Brain microvascular endothelial cell (primary cell): ENCODE results near the gene VDR.

Experiments used
- DNase-seq: peaks from one replicate; pipeline ENCODE4 v3.0.0-alpha.2; 2020
- H3K27ac ChIP-seq: fragments of 250-450 bp; sonication (Bioruptor Pico); 2 replicates; pipeline ENCODE4 v1.5.1; 2020; ENCODE audit warnings: mild to moderate bottlenecking, moderate library complexity
- H3K27me3 ChIP-seq: fragments of 250-450 bp; sonication (Bioruptor Pico); replicated peaks from 2 replicates; pipeline ENCODE4 v1.5.1; 2020; ENCODE audit warnings: mild to moderate bottlenecking
- H3K36me3 ChIP-seq: fragments of 250-450 bp; sonication (Bioruptor Pico); replicated peaks from 2 replicates; pipeline ENCODE4 v1.5.1; 2020; ENCODE audit warnings: mild to moderate bottlenecking
- H3K4me3 ChIP-seq: 2 replicates; pipeline ENCODE4 v1.5.1; 2011; ENCODE audit warnings: low read depth, mild to moderate bottlenecking, control low read depth, low read length, moderate library complexity
- CTCF ChIP-seq: IDR thresholded peaks from 2 replicates; pipeline ENCODE4 v1.5.1; 2011; ENCODE audit warnings: low read depth, mild to moderate bottlenecking, moderate library complexity, low read length, control low read depth, inconsistent platforms; ENCODE audit errors: missing control alignments
- in situ Hi-C: cut with HindIII; loops from 2 replicates; pipeline ENCODE4 v1.10.0; 2017; ENCODE audit warnings: low sequenced_read_pairs, low pct_ligation_motif_present

The VDR gene

GRCh38 chr12:47878918-47879481, 25.8 kb downstream of the VDR start:
- no peak for TF ChIP-seq CTCF
- in situ Hi-C loops = no loop called here
- DNase-seq = no peak
- Histone ChIP-seq H3K27me3 (no peaks in the 10 kb centered on the region), H3K27ac (no peak overlapping the region), H3K4me3 (no peak overlapping the region), H3K36me3 (peaks cover 6% of the 10 kb centered on the region)

DNA sequence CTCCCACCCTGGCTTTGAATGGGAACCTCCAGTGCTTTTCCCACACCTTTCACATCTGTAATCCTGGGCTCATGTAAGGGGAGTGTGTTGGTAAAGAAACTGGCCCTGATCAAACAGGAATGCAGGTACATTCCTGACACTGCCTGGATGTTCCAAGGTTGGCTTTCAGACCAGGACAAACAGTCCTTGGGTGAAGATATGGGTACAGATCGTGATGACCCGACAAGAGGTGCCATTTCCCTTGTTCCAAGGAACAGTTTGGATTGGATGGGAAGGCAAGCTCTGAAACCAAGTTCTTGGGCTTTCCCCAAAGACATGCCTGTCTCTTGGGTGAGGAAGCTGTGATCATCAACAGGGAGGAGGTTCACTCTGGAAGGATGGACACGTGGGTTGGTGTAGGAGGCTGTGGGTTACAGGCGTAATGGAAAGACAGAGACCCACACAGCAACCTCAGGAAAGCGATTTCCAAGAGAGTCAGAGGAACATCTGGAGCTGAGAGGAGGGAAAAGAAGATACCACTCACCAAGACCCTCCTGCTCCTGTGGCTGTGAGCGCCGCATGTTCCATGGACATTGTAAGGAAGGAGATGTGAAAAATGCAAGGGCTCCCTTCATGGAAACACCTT, 26.4 kb downstream of the VDR start:
- Histone ChIP-seq H3K36me3 (peaks cover 6% of the 10 kb centered on the region), H3K27me3 (no peaks in the 10 kb centered on the region), H3K27ac (no peak overlapping the region), H3K4me3 (no peak overlapping the region)
- TF ChIP-seq CTCF = no peak
- DNase-seq = no peak
- in situ Hi-C loops = no loop called here

GRCh38 chr12:47877081-47877480, 27.7 kb downstream of the VDR start:
- Histone ChIP-seq H3K27ac (no peak overlapping the region), H3K36me3 (peaks cover 6% of the 10 kb centered on the region), H3K27me3 (no peaks in the 10 kb centered on the region), H3K4me3 (no peak overlapping the region)
- DNase-seq = no peak
- in situ Hi-C loops = no loop called here
- no peak for TF ChIP-seq CTCF

GRCh38 chr12:47876440-47876960, 28.3 kb downstream of the VDR start:
- in situ Hi-C loops = no loop called here
- Histone ChIP-seq H3K36me3 (peaks cover 6% of the 10 kb centered on the region), H3K27ac (no peak overlapping the region), H3K27me3 (no peaks in the 10 kb centered on the region), H3K4me3 (no peak overlapping the region)
- no peak for TF ChIP-seq CTCF
- no peak for DNase-seq

DNA sequence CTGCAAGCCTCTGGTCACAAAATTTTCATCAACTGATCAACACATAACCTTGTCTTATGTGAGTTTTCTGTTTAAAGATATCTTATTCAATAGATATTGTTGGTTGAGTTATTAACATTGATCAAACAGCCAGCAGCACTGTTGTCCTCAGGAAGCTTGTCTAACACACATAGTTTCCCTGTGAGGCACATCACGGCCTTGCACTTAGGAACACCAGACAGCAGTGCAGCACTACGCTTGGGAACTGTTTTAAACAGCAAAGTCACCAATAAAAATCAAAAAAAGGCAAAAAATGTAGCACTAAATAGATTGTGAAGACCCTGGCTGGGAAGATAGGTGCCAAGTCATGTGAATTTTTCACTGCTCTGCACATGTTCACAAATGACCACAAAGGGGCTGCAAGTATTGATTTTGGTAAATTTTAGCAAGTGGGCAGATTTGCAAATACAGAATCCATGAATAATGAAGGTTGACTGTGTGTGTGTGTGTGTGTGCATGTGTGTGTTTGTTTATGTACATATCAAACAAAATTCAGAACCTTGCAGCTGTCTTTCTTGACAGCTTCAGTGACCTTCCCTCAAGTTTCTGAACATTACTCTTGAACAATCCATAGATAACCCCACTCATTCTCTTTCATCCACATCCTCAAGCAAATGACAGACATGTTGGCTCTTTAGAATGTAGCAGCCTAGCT, 28.9 kb downstream of the VDR start:
- no peak overlapping the region for H3K27ac ChIP-seq
- H3K36me3 ChIP-seq = peaks cover 6% of the 10 kb centered on the region
- in situ Hi-C loops = no loop called here
- H3K4me3 ChIP-seq = no peak overlapping the region
- DNase-seq = no peak
- no peaks in the 10 kb centered on the region for H3K27me3 ChIP-seq
- no peak for TF ChIP-seq CTCF
